ENCODE results near the gene SPOCK1.
A peak's percentile ranks its signal among the peaks of the same experiment; 100 is the strongest.

The SPOCK1 gene

DNA sequence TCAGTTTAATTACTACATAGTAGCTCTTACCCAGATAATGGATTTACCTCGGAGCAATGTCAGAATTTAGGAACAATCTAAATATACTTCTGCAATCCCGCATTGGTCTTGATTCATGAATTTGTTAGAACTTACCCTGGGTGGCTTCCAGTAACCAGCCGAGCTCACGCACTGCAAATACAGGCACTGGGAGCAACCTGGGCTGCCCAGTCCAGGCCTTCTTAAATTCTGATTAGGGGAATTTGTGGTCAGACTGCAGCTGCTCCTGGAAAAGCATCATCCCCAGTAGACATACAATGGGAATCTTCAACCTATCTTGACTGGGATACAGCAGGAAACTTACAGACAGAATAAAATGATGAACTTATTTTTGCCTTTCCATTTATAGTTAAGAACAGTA, 270.3 kb downstream of the SPOCK1 start:
- no peak for DNase-seq
- intact Hi-C loops (cut with DNase I), result no loop called here

- intact Hi-C loops (cut with DNase I), result no loop called here
- DNase-seq, result no peak
Observed at GRCh38 chr5:137226081-137226480, 273.0 kb downstream of the SPOCK1 start.

- intact Hi-C loops (cut with DNase I), result no loop called here
- DNase-seq, result no peak
Observed at GRCh38 chr5:137223324-137224295, 275.5 kb downstream of the SPOCK1 start.

- no peak for DNase-seq
- intact Hi-C loops (cut with DNase I), result no loop called here
Observed at GRCh38 chr5:137221943-137222342, 277.2 kb downstream of the SPOCK1 start.

- no peak for DNase-seq
- intact Hi-C loops (cut with DNase I), result no loop called here
Observed at GRCh38 chr5:137220523-137220927, 278.6 kb downstream of the SPOCK1 start.

GRCh38 chr5:137218896-137219295, 280.2 kb downstream of the SPOCK1 start:
- no peak for DNase-seq
- intact Hi-C loops (cut with DNase I), result loop anchor here (10.0 kb wide), 1 partner anchor 414 kb away; no protein-coding TSS in a partner anchor

GRCh38 chr5:137218471-137218870, 280.7 kb downstream of the SPOCK1 start:
- peak in 10 of 42 donors; percentile 17 to 72 (median 42) for DNase-seq
- intact Hi-C loops (cut with DNase I), result loop anchor here (10.0 kb wide), 1 partner anchor 414 kb away; no protein-coding TSS in a partner anchor

- no peak for DNase-seq
Observed at GRCh38 chr5:137217599-137218200, 281.4 kb downstream of the SPOCK1 start.

GRCh38 chr5:137216976-137217598, 282.0 kb downstream of the SPOCK1 start:
- peak in 1 of 42 donors; percentile 27 for DNase-seq
- intact Hi-C loops (cut with DNase I), result loop anchor here (10.0 kb wide), 1 partner anchor 412 kb away; no protein-coding TSS in a partner anchor

More at GRCh38 chr5:137217599-137218200, 281.4 kb downstream of the SPOCK1 start:
- intact Hi-C loops (cut with DNase I), result loop anchor here (10.0 kb wide), 1 partner anchor 413 kb away; no protein-coding TSS in a partner anchor

- intact Hi-C loops (cut with DNase I), result loop anchor here (10.0 kb wide), 1 partner anchor 411 kb away; no protein-coding TSS in a partner anchor
- DNase-seq, result no peak
Observed at GRCh38 chr5:137215780-137216179, 283.3 kb downstream of the SPOCK1 start.

GRCh38 chr5:137215261-137215660, 283.9 kb downstream of the SPOCK1 start:
- DNase-seq, result no peak
- intact Hi-C loops (cut with DNase I), result loop anchor here (10.0 kb wide), 1 partner anchor 410 kb away; no protein-coding TSS in a partner anchor

DNA sequence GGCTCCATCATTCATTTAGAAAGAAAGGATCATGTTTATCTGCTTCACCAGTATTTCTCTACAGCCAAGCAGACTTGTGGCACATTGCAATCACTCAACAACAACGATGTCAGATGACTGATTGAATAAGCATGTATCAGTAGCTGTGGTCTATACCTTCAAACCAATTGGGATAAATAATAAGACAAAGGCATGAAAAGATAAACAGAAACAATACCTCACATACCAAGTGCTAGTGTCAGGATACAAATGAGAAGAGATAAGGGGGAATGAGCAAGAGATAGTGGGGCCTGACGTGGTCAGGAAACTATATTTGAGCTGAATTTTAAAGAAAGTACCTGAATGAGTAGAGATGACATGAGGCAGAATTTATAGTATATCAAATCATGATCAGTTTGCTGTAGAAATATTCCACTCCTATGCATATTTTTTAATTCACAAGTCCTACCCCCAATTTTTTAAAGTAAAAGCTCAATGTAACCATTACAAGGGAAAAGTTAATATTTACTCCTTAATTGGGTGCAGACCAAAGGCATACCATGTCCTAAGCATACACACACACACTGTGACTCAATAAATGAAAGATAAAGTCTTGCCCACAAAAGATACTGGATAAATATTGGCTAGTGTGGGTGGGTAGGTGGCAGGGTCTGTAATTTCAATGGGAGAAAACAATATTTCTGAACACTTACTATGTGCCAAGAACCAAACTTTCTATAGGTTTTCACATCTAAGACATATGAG, 284.5 kb downstream of the SPOCK1 start:
- intact Hi-C loops (cut with DNase I), result loop anchor here (10.0 kb wide), 1 partner anchor 410 kb away; no protein-coding TSS in a partner anchor
- DNase-seq, result no peak

GRCh38 chr5:137212471-137212870, 286.7 kb downstream of the SPOCK1 start:
- intact Hi-C loops (cut with DNase I), result loop anchor here (10.0 kb wide), 1 partner anchor 408 kb away; no protein-coding TSS in a partner anchor
- DNase-seq, result no peak

- no peak for DNase-seq
- intact Hi-C loops (cut with DNase I), result no loop called here
Observed at GRCh38 chr5:137209232-137209809, 289.8 kb downstream of the SPOCK1 start.

GRCh38 chr5:137207023-137207760, 291.9 kb downstream of the SPOCK1 start:
- DNase-seq, result peak in 8 of 42 donors; percentile 14 to 70 (median 26)

DNA sequence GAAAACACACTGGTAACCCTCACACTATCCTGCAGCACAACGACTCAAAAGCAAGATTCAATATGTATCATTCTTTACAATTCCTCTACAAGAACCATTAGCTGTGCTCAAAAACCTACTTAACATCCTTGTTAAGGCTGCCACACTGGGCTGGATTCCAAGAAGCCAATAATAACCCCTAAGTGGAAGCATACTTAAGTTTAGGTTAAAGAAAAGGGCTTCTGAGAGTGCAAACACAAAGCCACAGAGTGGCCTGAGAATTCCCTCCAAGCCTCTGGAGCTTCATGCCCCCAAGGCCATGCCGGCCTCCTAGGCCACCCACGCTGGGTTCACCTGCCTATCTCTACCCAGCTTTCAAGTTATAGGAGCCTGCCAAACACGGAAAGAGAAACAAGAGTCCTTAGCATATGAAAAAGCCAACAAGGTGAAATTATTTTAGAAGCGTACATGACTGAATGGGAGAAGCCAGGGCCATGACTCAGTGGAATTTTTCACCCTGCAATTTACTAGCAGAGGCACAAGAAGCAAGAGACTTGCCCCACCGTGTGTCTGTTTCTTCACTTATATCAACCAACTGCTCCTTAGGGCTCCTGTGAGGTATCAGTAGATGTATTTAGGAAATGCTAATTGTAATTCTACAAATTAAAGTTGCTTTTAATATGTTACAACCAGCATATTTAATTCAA, 293.0 kb downstream of the SPOCK1 start:
- peak in 5 of 42 donors; percentile 13 to 25 (median 18) for DNase-seq
- intact Hi-C loops (cut with DNase I), result no loop called here

More at GRCh38 chr5:137207023-137207760, 291.9 kb downstream of the SPOCK1 start:
- intact Hi-C loops (cut with DNase I), result no loop called here

Measured in head of caudate nucleus (tissue), 42 donors.